GM19324 (cell line): Measurements from ENCODE around the gene PLPPR3.

Experiments used
- ATAC-seq: cut with Tn5 transposase; IDR thresholded peaks from one replicate; pipeline ENCODE4 v1.9.1; 2021; ENCODE audit warnings: mild to moderate bottlenecking, moderate library complexity; ENCODE audit not compliant: unreplicated experiment, low FRiP score

The PLPPR3 gene

GRCh38 chr19:780935-781334, 40.8 kb downstream of the PLPPR3 start:
- no peak for ATAC-seq

DNA sequence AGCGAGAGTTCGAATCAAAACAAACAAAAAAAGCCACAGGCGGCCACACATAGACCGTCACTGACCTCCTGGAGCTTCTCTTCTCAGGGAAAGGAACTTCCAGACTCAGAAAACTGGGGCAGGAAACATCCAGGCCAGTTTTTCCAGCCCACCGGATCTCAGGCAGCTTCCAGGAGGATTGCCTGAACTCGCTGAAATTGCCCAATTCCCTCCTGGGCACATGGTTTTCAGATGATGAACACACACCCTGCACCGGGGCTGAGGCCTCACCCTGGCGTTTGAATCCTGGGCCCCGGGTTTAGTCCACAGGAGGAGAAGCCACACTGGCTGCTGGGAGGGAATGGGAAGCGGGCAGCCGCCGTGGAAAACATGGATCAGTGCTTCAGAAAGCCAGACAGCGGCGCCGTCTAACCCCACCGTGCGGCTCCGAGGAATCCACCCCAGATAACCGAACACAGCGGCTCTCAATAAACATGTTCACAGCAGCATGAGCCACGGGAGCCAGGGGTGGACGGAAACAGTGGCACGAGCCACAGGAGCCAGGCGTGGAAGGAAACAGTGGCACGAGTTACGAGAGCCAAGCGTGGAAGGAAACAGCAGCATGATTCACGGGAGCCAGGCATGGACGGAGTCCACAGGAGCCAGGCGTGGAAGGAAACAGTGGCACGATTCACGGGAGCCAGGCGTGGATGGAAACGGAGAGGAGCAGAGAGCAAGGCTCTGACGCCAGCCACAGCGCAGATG, 42.7 kb downstream of the PLPPR3 start:
- no peak for ATAC-seq

- ATAC-seq = no peak
Observed at GRCh38 chr19:776549-776948, 45.2 kb downstream of the PLPPR3 start.

DNA sequence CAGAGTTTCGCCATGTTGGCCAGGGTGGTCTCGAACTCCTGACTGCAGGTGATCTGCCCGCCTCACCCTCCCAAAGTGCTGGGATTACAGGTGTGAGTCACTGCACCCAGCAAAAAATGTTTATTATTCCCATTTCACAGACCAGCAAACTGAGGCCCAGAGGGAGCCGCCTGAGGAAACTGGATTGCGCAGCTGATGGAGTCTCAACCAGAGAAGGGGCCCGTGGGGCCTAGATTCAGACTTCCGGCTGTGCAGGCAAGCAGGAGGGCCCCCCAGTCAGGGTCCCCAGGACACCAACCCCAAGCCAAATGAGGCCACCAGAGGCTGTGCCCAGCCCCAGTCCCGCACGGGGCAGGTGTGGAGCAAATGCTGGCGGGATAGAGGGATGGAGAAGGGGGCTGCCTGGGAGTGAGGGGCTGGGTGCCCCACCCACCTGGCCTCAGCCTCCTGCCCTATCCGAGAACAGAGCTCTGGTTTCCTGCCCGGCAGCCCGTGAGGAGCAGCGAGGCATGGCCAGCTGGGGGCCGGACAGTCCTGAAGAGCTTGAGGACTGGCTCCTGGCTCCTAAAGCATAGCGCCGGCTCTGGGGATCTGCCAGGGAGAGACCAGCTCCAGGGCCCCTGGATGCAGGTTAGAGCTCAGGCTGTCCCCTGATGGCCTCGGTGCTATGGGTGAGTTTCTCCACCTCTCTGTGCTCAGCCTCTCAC, 48.9 kb downstream of the PLPPR3 start:
- ATAC-seq = no peak

DNA sequence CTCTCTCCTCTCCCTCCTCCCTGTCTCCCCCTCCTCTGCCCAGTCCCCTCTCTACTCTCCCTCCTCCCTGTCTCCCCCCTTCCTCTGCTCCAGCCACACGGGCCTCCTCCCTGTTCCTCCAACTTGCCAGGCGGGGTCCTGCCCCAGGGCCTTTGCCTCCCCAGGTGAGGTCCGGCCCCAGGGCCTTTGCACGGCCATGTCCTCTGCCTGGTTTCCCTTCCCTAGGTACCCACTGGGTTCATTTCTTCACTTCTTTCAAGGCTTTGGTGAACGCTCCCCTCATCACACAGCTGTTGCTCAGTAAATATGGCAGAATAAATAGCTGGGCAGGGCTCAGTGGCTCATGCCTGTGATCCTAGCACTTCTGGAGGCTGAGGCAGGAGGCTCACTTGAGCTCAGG, 49.7 kb downstream of the PLPPR3 start:
- no peak for ATAC-seq

- no peak for ATAC-seq
Observed at GRCh38 chr19:771332-771785, 50.4 kb downstream of the PLPPR3 start.

GRCh38 chr19:769616-770015, 52.1 kb downstream of the PLPPR3 start:
- ATAC-seq = no peak

- ATAC-seq = no peak
Observed at GRCh38 chr19:768424-768823, 53.3 kb downstream of the PLPPR3 start.

GRCh38 chr19:765179-765738, 56.5 kb downstream of the PLPPR3 start:
- ATAC-seq = no peak

DNA sequence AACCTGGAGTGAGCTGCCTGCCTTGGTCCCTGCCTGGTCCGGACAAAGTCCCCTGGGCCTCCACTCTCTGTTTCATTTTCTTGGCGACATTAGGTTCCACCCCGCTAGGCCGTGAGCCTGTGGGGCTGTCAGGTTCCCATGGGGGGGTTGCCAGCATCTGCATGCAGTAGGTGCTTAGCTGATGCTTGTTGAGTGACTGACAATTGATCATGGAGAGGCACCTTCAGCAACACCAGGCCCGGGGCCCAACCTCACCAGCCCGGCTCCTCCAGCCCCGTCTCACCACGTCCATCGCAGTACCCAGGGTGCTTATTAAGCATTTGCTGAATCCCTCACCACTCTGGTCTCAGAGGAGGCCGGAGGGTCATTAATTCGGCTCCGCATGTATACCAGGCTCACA, 57.5 kb downstream of the PLPPR3 start:
- no peak for ATAC-seq

- ATAC-seq = no peak
Observed at GRCh38 chr19:763869-764268, 57.9 kb downstream of the PLPPR3 start.

- ATAC-seq = no peak
Observed at GRCh38 chr19:763181-763580, 58.6 kb downstream of the PLPPR3 start.
